GM19328 (cell line): ENCODE data around the gene GNG7.
A peak's percentile ranks its signal among the peaks of the same experiment; 100 is the strongest.
"Not testable (repeated sequence)": the region's sequence is repeated elsewhere in the genome, so short reads cannot be mapped to it uniquely, and the experiment has no call there.

Experiments
- ATAC-seq: cut with Tn5 transposase; IDR thresholded peaks from one replicate; pipeline ENCODE4 v1.9.1; 2021; ENCODE audit warnings: mild to moderate bottlenecking, moderate library complexity; ENCODE audit not compliant: unreplicated experiment

GNG7 gene

DNA sequence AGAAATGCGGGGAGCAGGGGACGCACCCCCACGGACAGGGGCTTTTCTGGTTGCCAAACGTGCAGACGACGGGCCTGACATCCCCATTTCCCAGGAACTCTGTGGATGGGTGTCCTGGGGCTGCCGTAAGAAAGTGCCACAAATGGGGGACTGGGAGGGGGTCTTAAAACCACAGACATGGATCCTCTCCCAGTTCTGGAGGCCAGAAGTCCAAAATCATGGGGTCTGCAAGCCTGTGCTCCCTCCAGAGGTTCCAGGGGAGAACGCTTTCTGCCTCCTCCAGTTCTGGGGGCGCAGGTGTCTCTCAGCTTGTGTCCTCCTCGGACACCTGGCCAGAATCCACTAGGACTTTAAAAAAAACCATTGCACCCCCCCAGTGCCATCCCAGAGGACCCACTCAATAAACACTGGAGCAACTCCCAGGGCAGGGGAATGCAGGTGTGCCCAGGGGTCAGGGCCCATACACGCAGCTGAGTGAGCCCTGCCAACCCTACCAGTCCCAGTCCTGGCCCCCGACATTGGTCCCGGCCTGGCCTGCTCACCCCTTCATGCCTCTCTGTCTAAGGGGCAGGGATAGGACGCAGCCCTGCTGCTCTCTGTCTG, 122.7 kb downstream of the GNG7 start:
- ATAC-seq, result no peak

DNA sequence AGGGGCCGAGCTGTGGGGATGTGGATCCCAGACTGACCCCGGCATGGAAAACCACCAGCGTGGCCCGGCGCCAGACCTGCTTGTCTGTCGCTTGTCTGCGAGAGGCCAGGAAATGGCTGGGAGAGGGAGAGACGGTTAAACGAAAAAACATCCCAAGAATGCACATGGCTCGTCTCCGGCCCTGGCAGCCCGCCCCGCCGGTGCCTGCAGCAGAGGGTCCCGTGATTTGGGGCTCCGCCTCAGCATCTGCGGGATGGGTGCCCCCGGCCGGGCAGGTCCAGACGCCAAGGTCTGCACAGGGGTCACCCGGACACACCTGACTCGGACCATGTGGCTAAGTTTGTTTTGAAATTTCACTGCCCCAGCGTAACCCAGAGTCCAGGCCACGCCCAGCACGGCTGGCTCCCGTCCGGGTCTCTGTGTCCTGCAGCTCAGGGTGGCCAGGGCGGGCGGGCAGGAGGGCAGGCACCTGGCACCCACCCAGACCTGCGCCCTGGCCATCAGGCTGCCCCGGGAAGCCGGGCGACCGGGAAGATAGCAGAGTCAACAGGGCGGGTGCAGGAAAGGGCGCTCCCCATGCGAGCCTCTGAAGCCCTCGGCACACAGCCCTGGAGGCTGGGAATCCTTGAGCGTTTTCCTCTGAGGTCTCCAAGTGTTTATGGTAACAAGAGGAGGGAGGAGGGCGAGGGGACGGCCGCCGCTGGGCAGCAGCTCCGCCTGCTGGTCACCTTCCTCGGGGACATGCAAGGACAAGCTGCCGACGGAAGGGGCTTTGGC, 123.4 kb downstream of the GNG7 start:
- ATAC-seq, result no peak

DNA sequence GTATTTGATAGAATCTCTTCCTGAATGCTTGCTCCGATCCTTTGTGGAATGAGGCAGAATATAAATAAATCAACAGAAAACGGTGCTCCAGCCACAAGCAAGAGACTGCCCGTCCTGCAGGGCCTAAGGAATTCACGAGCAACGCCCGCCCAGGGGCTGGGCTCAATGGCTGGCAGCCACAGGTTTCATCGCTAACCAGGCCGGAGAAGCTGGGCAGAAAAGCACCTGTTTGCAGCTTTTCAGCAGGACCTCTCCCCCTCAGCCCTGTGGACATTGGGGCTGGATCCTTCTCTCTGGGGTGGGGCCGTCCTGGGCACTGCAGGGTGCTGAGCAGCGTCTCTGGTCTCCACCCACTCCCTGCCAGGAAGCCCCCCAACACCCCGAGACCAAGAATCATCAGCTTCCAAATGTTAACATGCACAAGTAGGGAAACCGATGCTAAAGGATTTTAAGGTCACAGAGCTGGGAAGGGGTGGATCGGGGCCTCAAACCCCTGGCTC, 124.1 kb downstream of the GNG7 start:
- ATAC-seq, result no peak

DNA sequence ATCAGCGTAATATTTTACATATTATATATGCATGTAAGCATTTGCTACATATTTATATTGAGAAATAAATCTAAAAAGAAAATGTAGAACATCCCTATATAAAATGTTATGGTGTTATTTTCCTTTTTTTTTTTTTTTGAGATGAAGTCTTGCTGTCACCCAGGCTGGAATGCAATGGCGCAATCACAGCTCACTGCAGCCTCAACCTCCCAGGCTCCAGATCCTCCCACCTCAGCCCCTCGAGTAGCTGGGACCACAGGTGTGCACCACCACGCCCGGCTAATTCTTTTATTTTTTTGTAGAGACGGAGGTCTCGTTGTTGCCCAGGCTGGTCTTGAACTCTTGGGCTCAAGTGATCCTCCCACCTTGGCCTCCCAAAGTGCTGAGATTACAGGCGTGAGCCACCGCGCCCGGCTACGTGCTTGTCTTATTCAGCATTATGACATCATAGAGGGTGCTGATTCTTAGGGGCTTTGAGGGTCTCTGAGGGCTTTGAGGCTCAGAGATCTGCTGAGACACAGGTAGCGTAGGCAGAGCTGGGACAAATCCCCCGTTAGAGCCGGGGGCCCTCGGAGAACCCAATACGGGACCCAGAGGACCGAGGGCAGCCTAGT, 124.7 kb downstream of the GNG7 start:
- no peak for ATAC-seq

DNA sequence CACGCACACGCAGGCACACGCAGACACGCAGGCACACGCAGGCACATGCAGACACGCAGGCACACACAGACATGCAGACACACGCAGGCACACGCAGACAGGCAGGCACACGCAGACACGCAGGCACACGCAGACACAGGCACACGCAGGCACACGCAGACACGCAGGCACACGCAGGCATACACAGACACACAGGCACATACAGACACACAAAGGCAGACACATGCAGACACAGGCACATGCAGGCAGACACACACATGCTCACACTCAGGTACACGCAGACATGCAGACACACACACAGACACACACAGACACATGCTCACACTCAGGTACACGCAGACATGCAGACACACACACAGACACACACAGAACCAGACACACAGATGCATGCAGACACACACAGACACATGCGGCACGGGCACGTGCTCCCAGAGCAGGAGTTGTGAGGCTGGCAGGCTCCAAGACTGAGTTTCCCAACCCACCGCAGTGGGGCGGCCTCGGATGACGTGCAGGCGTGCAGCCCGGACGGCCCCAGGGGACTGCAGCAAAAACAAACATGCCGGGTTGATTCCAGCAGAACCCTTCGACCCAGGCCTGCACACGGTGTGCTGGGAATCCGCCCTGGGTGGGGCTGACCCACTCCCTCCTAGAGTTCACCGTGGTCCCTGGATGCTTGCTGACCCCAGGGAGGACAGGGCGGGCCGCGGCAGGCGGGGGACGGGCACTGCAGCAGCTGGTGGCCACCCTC, 126.6 kb downstream of the GNG7 start:
- no peak for ATAC-seq

DNA sequence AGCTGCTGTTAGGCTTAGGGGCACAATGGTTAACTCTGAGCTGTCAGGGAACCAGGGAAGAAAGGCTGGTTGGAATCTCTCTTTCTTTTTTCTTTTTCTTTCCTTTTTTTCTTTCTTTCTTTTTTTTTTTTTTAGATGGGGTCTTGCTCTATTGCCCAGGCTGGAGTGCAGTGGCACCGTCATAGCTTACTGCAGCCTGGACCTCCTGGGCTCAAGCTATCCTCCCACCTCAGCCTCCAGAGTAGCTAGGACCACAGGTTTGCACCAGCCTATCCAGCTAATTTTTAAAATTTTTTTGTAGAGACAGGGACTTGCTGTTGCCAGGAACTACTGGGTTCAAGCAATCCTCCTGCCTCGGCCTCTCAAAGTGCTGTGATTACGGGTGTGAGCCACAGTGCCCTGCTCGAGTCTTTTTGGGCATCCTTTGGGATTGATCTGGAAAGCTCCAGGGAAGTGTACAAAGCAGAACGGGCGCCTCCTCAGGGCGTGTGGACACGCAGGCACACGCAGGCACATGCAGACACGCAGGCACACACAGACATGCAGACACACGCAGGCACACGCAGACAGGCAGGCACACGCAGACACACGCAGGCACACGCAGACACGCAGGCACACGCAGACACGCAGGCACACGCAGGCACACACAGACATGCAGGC, 127.4 kb downstream of the GNG7 start:
- no peak for ATAC-seq

DNA sequence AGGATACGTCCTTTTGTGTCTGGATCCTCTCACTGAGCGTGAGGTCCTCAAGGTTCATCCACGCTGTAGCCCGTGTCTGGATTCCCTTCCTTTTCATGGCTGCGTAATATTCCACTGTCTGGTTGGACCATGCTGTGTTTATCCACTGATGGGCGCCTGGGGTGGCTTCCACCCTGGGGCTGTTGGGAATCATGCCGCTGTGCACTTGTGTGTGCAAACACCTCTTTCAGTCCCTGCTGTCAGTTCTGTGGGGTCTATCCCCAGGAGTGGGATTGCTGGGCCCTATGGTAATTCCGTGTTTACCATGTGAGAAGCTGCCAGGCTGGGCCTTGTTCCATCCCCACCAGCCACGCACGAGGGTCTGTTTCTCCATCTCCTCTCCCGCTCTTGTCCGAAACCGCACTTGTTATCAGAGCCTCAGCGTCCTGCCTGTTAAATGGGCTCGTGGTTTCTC, 128.0 kb downstream of the GNG7 start:
- ATAC-seq, result no peak

DNA sequence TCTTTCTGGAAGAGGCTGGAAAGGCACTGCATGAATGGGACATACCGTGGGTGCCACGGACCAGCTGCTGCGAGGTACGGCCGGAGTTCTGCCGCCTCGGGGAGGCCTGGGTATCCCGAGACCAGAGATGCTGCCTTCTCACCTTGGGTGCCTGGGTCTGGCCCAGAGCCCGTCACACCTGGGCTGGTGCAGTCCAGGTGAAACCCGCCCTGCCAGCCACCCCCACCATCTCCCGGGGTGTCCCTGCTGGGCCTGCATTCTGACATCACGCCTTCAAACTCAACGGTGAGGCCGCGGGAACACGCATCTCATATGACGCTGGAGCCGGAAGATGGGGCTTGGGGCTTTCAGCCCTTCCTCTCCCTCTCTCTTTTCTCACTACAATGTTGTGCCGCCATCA, 128.6 kb downstream of the GNG7 start:
- ATAC-seq, result no peak

DNA sequence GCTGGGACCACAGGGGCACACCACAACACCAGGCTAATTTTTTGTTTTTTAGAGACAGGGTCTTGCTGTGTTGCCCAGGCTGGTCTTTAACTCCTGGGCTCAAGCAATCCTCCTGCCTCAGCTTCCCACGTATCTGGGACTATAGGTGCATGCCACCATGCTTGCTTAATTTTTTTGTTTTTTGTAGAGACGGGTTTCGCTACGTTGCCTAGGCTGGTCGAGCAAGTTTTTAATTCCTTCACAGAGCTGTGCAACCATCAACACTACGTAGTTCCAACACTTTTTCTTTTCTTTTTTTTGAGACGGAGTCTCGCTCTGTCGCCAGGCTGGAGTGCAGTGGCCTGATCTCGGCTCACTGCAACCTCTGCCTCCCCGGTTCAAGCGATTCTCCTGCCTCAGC, 130.3 kb downstream of the GNG7 start:
- ATAC-seq, result not testable (repeated sequence)

DNA sequence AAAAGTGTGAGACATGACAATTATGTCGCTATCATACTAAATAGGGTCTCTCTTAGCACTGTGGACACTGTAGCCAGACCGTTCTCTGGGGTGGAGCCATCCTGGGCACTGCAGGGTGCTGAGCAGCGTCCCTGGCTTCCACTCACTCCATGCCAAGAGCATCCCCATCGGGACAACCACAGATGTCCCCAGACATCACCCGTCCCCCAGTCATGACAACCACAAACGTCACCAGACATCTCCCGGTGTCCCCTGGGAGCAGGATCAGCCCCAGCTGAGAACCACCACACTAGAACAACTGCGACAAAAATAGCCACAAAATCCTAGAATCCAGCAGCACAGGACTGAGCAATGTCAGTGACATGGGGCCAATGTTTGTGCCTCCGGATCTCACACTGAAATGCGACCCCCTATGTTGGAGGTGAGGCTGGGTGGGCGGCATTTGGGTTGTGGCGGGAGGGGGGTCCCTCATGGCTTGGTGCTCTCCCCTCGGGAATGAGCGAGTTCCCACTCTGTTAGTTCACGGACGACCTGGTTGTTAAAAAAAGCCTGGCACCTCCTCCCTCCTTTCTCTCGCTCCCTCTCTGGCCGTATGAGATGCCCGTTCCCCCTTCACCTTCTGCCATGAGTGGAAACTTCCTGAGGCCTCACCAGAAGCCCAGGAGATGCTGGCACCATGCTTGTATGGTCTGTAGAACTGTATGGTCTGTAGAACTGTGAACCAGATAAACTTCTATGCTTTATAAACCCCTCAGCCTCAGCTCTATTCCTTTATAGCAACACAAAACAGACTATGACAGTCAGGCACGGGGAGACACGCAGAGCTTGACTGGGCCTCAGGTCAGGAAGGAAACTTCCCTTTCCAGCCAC, 132.7 kb downstream of the GNG7 start:
- no peak for ATAC-seq

DNA sequence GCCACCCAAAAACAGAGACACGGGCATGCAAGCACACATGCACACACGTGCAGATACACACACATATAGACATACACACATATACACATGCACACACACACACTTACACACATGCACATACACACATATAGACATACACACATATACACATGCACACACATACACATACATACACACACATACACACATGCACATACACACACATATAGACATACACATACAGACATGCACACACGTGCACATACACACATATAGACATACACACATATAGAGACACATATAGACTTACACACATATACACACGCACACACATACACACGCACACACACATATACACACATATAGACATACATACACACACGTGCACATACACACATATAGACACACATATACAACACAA, 134.5 kb downstream of the GNG7 start:
- ATAC-seq, result no peak

DNA sequence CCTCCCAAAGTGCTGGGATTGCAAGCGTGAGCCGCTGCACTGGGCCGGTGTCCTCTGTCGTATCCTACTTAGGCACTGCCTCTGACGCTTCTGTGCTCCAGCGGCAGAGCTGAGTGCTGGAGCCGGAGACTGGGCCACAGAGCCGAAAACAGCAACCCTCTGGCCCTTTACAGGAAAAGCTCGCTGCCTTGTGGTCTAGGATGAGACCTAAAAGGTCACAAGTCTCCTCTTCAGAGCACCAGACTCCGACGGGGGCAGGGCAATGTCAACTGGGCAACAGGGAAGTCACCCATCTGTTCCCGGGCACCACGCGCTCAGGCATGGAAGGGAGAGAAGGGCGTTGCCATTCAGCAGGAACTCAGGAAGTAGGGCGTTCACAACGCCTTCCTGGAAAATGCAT, 134.9 kb downstream of the GNG7 start:
- no peak for ATAC-seq

DNA sequence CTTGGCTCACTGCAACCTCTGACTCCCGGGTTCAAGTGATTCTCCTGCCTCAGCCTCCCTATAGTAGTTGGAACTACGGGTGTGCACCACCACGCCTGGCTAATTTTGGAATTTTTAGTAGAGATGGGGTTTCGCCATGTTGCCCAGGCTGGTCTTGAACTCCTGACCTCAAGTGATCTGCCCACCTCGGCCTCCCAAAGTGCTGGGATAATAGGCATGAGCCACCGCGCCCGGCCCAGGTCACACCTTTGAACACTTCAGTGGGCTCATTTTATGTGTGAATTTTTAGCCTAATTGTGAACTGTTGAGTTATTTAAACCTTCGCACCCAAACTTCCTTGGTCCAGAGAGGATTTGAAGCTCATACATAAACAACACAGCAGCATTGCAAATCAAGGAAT, 138.9 kb downstream of the GNG7 start:
- ATAC-seq, result not testable (repeated sequence)

DNA sequence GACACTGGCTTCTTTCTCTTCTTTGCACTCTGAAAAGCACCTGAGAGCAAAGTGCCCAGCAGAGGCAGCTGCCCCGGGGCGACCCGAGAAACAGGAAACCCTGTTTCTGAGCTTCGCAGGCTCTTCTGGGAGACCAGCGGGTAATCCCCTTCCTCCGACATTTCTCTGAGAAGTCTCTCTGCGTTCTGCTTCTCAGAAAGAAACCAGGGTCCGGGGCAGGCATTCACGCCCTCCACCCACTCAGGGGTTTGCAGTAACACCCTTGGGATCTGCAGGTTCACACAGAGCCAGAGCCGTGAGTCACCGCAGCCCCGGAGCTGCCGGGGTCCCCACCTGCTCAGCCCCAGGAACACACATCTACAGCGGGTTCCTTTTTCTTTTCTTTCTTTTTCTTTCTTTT, 140.6 kb downstream of the GNG7 start:
- peak; percentile 42 for ATAC-seq

DNA sequence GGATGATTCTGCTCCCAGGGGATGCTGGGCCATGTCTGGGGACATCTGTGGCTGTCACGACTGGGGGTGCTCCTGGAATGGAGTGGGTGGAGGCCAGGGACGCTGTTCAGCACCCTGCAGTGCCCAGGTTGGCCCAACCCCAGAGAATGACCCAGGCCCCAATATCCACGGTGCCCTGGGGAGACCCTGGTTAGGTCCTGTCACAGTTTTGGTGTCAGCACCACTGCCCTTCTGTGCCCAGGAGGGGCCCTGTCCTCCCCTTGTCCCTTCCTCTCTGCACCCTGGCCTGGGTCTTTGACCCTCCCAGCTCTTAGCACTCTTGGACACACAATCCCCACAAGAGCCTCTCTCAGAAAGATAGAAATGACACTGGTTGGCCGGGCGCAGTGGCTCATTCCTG, 141.3 kb downstream of the GNG7 start:
- no peak for ATAC-seq

DNA sequence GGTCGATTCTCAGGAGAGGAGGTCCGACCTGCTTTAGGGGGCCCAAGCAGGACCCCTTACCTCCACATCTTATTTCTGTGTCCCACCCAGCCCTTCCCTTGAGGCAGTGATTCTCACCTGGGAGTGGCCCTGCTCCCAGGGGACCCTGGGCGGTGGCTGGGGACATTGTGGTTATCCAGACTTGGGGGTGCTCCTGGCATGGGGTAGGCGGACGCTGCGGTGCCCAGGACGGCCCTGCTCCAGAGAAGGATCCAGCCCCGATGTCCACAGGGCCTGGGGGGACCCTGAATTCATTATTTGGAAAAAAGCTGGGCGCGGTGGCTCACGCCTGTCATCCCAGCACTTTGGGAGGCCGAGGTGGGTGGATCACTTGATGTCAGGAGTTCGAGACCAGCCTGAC, 142.1 kb downstream of the GNG7 start:
- no peak for ATAC-seq

DNA sequence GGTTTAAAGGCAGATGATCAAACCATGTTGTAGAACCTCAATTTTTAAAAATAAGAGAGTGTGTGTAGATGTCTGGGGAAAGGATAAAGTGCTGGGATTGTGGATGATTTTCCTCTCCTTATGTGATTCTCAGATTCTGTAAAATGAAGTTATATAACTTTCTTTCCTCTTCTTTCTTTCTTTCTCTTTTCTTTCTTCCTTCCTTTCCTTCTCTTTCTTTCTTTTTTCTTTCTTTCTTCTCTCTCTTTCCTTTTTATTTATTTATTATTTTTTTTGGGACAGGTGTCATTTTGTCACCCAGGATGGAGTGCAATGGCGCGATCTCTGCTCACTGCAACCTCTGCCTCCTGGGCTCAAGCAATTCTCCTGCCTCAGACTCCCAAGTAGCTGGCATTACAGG, 144.0 kb downstream of the GNG7 start:
- ATAC-seq, result no peak

DNA sequence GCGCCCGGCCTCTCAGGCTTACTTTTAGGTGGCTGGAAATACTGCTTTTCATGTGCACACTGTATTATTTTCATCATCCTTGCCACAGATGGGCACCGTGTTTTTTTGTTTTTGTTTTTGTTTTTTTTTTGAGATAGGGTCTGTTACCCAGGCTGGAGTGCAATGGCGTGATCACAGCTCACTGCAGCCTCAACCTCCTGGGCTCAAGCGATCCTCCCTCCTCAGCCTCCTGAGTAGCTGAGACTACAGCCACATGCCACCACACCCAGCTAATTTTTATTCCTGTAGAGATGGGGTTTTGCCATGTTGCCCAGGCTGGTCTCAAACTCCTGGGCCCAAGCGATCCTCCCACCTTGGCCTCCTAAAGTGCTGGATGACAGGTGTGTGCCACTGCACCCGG, 144.4 kb downstream of the GNG7 start:
- not testable (repeated sequence) for ATAC-seq

DNA sequence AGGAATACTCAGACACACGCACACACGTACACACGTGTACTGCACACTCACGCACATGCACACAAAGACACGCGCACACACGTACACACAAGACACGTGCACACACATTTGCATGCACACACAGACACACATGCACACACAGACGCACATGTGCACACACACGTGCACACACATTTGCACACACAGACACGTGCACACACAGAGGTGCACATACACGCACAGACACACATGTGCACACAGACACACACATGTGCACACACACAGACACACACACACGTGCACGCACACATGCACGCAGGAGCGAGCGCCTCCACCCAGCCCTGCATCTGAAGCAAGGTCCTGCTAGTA, 145.4 kb downstream of the GNG7 start:
- no peak for ATAC-seq
